HEK293T (cell line): ENCODE data around the gene BCL2.
"Not testable (repeated sequence)": the region's sequence is repeated elsewhere in the genome, so short reads cannot be mapped to it uniquely, and the experiment has no call there.

Experiments
- CTCF ChIA-PET: fragments of 350-600 bp; formaldehyde crosslinking; extraction: SDS; loops from one replicate; lab custom pipeline; 2021; ENCODE audit warnings: antibody characterized with exemption, inconsistent platforms; lab: Yijun Ruan, JAX
- POLR2A ChIA-PET: fragments of 350-600 bp; formaldehyde crosslinking; extraction: SDS; loops from one replicate; lab custom pipeline; 2020; ENCODE audit warnings: antibody characterized with exemption, inconsistent platforms; lab: Yijun Ruan, JAX
- DNase-seq: peaks from one replicate; pipeline ENCODE4 v3.0.0; 2012; ENCODE audit warnings: mixed read lengths; ENCODE audit errors: extremely low spot score
- ARNT ChIP-seq: fragments of 450-650 bp; IDR thresholded peaks from 2 replicates; pipeline ENCODE4 v1.6.1; 2017; ENCODE audit warnings: mild to moderate bottlenecking
- BHLHE40 ChIP-seq: fragments of 450-650 bp; IDR thresholded peaks from 2 replicates; pipeline ENCODE4 v1.6.1; 2016; ENCODE audit warnings: mild to moderate bottlenecking, moderate library complexity, borderline replicate concordance
- CTBP1 ChIP-seq: fragments of 450-650 bp; IDR thresholded peaks from 2 replicates; pipeline ENCODE4 v1.6.1; 2016; ENCODE audit warnings: borderline replicate concordance
- ELF4 ChIP-seq: fragments of 450-650 bp; IDR thresholded peaks from 2 replicates; pipeline ENCODE4 v1.6.1; 2017; ENCODE audit warnings: antibody characterized with exemption
- FOXA1 ChIP-seq: fragments of 450-650 bp; IDR thresholded peaks from 2 replicates; pipeline ENCODE4 v1.6.1; 2016; ENCODE audit warnings: mild to moderate bottlenecking
- FOXK2 ChIP-seq: fragments of 450-650 bp; IDR thresholded peaks from 2 replicates; pipeline ENCODE4 v1.6.1; 2016; ENCODE audit warnings: mild to moderate bottlenecking
- FOXM1 ChIP-seq: fragments of 450-650 bp; IDR thresholded peaks from 2 replicates; pipeline ENCODE4 v1.6.1; 2017; ENCODE audit warnings: mild to moderate bottlenecking, borderline replicate concordance
- HDGF ChIP-seq: fragments of 450-650 bp; IDR thresholded peaks from 2 replicates; pipeline ENCODE4 v1.6.1; 2017; ENCODE audit warnings: antibody characterized with exemption, borderline replicate concordance
- L3MBTL2 ChIP-seq: fragments of 450-650 bp; conservative IDR thresholded peaks from 2 replicates; pipeline ENCODE4 v1.6.1; 2016; ENCODE audit warnings: mild to moderate bottlenecking
- LEF1 ChIP-seq: fragments of 450-650 bp; IDR thresholded peaks from 2 replicates; pipeline ENCODE4 v1.6.1; 2017; ENCODE audit warnings: mild to moderate bottlenecking, borderline replicate concordance
- NFRKB ChIP-seq: fragments of 450-650 bp; IDR thresholded peaks from 2 replicates; pipeline ENCODE4 v1.6.1; 2016; ENCODE audit warnings: mild to moderate bottlenecking, moderate library complexity
- PKNOX1 ChIP-seq: fragments of 450-650 bp; IDR thresholded peaks from 2 replicates; pipeline ENCODE4 v1.6.1; 2016
- SP1 ChIP-seq: fragments of 450-650 bp; IDR thresholded peaks from 2 replicates; pipeline ENCODE4 v1.6.1; 2017
- SUZ12 ChIP-seq: fragments of 450-650 bp; IDR thresholded peaks from 2 replicates; pipeline ENCODE4 v1.6.1; 2016; ENCODE audit warnings: mild to moderate bottlenecking
- TARDBP ChIP-seq: fragments of 450-650 bp; IDR thresholded peaks from 2 replicates; pipeline ENCODE4 v1.6.1; 2016
- ZNF384 ChIP-seq: fragments of 450-650 bp; IDR thresholded peaks from 2 replicates; pipeline ENCODE4 v1.6.1; 2016

The BCL2 gene

GRCh38 chr18:63191413-63191812, 128.2 kb downstream of the BCL2 start:
- DNase-seq = no peak
- ChIA-PET POLR2A (no interaction called here), CTCF (no interaction called here)
- TF ChIP-seq ARNT (no peak), SP1 (no peak), ELF4 (no peak), FOXM1 (no peak), PKNOX1 (no peak), ZNF384 (no peak), FOXK2 (no peak), L3MBTL2 (no peak), FOXA1 (no peak), CTBP1 (no peak), BHLHE40 (no peak), HDGF (no peak), SUZ12 (no peak), TARDBP (no peak), NFRKB (no peak), LEF1 (no peak)

GRCh38 chr18:63190838-63191237, 128.7 kb downstream of the BCL2 start:
- ChIA-PET POLR2A (interaction anchor here (1.9 kb wide), 1 partner anchor 127 kb away, joined by 6 read pairs; no protein-coding TSS in a partner anchor), CTCF (interaction anchor here (1.0 kb wide), 1 partner anchor 126 kb away, joined by 3 read pairs; no protein-coding TSS in a partner anchor)
- DNase-seq = not testable (repeated sequence)

GRCh38 chr18:63189817-63190216, 129.8 kb downstream of the BCL2 start:
- DNase-seq = no peak
- ChIA-PET POLR2A (interaction anchor here (1.9 kb wide), 1 partner anchor 128 kb away, joined by 6 read pairs; no protein-coding TSS in a partner anchor), CTCF (interaction anchor here (1.0 kb wide), 1 partner anchor 127 kb away, joined by 3 read pairs; no protein-coding TSS in a partner anchor)
- TF ChIP-seq PKNOX1 = peak; percentile 83
- no peak for TF ChIP-seq SUZ12

- TF ChIP-seq BHLHE40 = no peak
- TF ChIP-seq ZNF384 = peak; percentile 74
- TF ChIP-seq FOXM1 = no peak
- CTCF ChIA-PET = no interaction called here
- DNase-seq = no peak
- POLR2A ChIA-PET = interaction anchor here (1.9 kb wide), 1 partner anchor 129 kb away, joined by 6 read pairs; no protein-coding TSS in a partner anchor
Measured at GRCh38 chr18:63189041-63189440, 130.5 kb downstream of the BCL2 start.

- TF ChIP-seq ZNF384 (no peak), SUZ12 (no peak), FOXA1 (no peak), ELF4 (no peak), FOXM1 (no peak), PKNOX1 (no peak), SP1 (no peak), L3MBTL2 (no peak), ARNT (no peak), FOXK2 (no peak), HDGF (no peak), BHLHE40 (no peak), LEF1 (no peak)
- POLR2A ChIA-PET = no interaction called here
- no peak for DNase-seq
- CTCF ChIA-PET = interaction anchor here (0.8 to 1.7 kb wide), 2 partner anchors 24 to 130 kb away, joined by 3 to 8 read pairs; no protein-coding TSS in a partner anchor
Measured at GRCh38 chr18:63187791-63188460, 131.6 kb downstream of the BCL2 start.

- no peak for TF ChIP-seq SP1
- no peak for TF ChIP-seq NFRKB
- DNase-seq = no peak
- POLR2A ChIA-PET = no interaction called here
- CTCF ChIA-PET = interaction anchor here (1.7 kb wide), 1 partner anchor 131 kb away, joined by 8 read pairs; no protein-coding TSS in a partner anchor
Measured at GRCh38 chr18:63187223-63187574, 132.4 kb downstream of the BCL2 start.

- CTCF ChIA-PET = interaction anchor here (1.2 to 1.7 kb wide), 2 partner anchors 9 to 131 kb away, joined by 3 to 8 read pairs; no protein-coding TSS in a partner anchor
- TF ChIP-seq CTBP1 (no peak), BHLHE40 (no peak), SUZ12 (no peak), SP1 (no peak), LEF1 (no peak), L3MBTL2 (no peak)
- no peak for DNase-seq
- POLR2A ChIA-PET = no interaction called here
Measured at GRCh38 chr18:63186520-63187222, 132.9 kb downstream of the BCL2 start.
